Measurements from ENCODE around the gene FRMD4A.
A peak's percentile ranks its signal among the peaks of the same experiment; 100 is the strongest.

FRMD4A gene

DNA sequence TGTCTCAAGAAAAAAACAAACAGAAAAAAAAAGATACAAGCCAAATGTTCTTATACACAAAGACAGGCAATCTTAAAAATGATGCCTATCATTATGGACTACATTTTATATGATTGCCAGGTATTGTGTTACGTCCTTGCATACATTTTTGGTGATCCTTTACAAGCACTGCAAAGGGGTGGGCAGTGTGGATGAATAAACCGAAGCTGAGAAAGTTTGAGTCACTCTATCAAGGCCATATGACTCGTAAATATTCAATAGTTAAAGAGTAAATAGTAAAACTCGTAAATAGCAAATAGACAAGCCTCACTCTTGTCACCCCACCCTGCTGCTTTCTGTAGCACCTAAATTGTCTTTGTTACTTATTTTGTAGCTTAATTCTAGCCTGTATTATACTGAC is 326.2 kb downstream of the FRMD4A start:
- no peak for DNase-seq

DNA sequence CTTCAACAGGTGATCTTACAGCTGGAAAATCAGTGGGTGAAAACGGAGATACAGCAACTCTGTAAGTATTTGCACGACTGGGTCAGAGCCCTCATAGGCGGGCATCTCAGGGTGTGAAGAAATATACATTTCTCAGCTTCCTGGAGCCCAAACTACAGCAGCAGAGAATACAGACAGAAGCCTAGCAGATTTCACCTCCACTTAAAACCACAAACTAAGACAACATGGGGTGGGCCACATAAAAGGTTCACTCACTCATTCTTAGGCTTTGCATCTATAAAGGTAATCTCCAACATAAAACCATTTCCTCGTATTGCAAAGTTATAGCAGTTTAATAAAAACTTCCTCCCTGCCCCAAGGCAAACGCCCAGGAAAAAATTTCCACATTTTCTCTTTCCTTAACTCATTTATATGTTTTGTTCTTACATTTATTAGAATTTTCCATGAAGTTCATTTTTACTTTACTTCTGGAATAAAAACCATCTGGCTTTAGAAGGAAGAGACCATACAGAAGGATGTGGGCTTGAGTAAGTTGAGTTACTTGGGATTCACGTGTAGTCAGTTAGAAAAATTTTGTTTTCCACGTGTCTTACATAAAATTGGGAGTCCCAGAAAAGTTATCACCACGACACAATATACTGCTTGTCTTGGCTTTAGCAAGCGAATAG is 327.1 kb downstream of the FRMD4A start:
- no peak for DNase-seq

DNA sequence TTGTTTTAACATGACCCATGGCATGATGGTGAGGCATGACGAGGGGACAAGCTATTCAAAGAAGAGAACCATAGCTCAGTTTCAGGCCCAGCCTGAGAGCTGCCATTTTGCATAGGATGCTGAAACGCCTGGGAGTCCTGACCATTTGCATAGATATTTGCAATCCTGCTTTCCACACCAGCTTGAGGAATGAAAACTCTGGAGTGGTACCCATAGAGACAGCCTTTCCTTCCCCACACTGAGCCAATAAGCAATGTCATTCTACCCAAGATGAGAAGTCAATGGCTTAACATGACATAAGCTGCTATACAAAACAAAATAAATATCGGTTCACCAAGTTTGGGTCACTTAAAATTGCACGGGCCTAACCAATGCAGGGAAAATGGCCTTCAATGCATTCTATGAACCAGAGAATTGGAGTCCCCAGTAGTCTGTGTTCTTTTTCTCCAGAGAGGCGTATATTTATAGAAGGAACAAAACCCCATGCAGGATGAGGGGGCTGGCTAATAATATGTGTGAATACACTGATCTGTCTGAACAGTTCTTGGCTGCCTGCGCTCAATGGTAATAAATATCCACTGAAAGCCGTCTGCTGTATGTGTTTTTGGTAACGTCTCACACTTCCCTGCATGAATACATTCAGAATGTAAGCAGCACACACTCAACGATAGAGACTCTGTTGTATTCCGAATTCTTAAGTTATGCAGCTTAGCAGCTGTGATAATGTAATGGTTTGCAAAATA is 329.3 kb downstream of the FRMD4A start:
- DNase-seq = peak; percentile 46

DNA sequence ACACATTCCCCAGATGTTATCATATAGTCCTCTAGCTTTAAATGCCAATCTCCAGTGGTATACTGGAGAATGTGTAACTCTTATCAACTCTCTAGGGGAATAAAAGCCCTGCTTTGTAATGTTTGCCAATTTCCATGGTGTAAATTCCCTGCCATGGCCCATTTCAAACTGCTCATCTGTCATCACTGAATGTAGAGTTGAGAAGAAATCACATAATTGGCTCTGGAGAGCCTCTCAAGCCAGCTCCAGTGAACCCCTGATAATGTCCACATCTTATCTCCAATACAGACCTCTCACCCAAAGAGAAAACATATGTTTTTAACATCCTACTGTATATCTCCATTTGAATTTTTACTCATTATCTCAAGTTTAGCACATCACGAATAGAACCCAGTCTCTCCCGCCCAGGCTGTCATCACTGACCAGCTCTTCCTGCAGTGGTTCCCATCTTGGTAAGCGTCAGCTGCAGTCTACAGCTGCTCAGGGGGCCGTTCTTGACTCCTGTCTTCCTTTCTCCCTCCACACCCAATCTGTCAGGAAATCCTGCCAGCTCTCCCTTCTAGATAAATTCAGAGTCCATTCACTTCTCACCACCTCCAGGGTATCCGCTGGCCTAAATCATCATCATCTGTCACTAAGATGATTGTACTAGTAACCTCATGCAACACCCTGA is 332.4 kb downstream of the FRMD4A start:
- DNase-seq = no peak

- no peak for DNase-seq
Measured at GRCh38 chr10:13997650-13998049, 333.1 kb downstream of the FRMD4A start.

DNA sequence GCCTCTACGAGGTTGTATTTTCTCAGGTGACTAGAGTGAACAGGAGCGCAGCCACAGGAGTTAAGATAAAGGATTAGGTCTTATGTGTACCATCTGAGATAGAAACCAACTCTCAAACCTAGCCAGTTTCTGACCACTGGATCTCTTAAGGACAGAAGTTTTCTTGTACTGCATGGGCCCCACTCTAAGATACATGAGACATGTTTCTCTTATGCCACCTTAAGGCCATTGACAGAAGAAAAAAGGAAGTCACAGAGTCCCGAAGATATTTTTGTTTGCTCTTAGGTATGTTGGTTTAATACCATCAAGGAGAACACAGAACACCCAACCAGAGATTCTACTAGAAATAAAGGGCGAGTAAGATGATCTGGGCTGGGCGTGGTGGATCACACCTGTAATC is 335.8 kb downstream of the FRMD4A start:
- DNase-seq = no peak

- peak; percentile 1 for DNase-seq
Measured at GRCh38 chr10:13993673-13994089, 337.0 kb downstream of the FRMD4A start.

- DNase-seq = no peak
Measured at GRCh38 chr10:13993169-13993568, 337.6 kb downstream of the FRMD4A start.

GRCh38 chr10:13991353-13991752 is 339.4 kb downstream of the FRMD4A start:
- DNase-seq = no peak

DNA sequence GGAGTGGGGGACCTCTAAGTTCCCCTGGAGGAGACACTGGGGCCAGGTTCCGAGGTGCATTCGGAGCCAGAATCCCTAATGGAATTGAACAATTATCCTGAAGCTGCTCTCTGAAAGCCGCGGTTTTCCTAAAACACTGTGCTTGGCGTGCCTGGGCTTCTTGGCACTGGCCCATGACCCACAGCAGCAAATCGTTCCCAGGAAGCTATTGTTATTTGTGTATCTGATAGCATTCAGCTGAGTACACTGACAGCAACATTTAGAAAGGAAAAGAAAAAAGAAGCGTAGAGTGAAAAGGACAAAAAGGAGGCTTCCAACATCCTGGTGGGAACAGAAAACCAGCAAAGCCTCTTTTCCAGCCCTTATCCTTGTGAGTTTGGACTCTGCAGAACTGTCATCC is 339.8 kb downstream of the FRMD4A start:
- DNase-seq = no peak

- DNase-seq = no peak
Measured at GRCh38 chr10:13990392-13990805, 340.3 kb downstream of the FRMD4A start.

GRCh38 chr10:13989616-13990015 is 341.1 kb downstream of the FRMD4A start:
- no peak for DNase-seq

DNA sequence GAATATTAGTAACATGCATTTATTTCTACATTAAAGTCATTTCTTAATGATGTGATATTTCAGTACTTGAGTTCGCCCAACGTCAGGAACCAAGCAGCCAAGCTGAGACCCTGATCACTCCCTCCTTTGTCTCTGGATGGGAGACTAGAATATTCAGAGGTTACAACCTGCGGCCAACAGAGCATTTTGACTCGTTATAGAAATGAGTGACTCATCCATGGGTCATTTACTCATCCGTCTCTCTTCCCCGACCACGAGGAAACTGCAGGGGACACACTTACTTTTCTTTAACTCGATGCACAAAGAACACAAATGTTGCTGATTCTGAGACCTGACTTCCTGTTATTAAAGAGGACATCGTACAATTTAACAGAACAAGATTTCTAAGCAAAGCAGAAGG is 343.3 kb downstream of the FRMD4A start:
- no peak for DNase-seq

DNA sequence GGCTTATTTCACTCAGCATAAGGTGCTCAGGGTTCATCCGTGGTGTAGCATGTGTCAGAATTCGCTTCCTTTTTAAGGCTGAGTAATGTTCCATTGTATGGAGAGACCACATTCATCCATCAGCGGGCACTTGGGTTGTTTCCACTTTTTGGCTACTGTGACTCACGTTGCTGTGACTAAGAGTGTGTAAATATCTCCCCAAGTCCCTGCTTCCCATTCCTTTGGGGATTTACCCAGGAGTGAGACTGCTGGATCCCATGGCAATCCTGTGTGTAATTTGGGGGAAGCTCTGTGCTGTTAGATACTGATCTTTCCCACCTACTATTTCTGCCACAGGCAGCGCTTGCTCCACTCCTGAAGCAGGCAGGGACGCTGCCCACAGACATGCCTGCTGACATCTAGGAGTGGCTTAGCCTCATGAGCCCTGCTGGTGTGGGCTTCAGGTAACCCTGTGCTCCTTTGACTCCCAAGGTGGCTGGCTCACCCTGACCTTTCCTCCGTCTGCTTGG is 346.0 kb downstream of the FRMD4A start:
- no peak for DNase-seq

DNA sequence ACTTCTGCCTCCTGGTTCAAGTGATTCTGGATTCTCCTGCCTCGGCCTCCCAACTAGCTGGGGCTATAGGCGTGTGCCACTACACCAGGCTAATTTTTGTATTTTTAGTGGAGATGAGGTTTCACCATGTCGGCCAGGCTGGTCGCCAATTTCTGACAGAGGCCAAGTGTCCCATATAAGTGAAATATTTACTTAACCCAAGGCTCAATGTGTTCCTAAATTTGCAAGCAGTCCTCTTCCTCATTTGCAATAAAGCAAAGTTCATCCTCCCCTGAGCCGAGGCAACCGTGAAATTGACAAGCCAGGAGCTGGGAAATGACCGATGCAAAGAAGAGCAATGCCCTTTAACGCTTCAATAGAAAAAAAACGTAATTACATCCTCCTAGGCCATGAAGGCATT is 347.7 kb downstream of the FRMD4A start:
- DNase-seq = no peak

DNA sequence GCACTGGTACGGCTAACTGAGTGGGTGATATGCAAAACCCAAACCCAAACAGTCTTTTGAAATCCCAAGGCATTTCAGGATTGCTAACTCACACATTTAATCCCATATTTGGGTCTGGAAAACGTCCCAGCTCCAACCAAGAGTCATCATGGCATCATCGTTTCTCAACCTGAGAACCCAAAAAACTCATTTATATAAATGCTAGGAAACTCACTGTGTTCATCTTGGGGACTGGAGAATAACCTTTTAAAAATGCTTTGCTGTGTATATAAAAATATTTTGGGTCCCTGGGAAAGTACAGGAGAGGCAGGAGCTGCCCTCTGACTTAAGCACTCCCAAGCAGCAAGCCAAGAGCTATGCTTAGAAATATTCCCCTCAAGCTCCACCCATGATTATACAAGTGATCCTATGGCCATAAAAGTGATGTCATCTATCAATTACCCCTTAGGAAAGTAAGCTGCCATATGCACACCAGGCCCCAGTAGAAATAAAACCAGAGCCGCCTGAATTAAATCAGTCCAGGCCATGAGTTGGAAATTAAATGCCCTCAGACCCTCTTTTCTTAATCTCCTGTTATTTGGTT is 352.1 kb downstream of the FRMD4A start:
- DNase-seq = no peak

- DNase-seq = no peak
Measured at GRCh38 chr10:13977861-13978532, 352.7 kb downstream of the FRMD4A start.

DNA sequence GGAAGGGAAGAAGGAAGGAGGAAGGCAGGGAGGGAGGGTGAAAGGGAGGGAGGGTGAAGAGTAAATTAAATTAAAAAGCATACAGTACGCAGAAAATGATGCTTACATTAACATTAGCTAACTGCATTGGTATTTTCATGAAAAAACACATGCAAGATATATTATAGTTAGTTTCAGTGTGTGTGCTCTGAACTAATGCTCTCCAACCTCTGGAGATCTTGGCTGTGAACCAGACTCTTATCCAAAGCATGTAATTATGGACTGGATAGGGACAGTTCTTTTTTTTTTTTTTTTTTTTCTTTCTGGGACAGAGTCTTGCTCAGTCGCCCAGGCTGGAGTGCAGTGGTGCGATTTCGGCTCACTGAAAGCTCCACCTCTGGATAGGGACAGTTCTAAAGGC is 357.0 kb downstream of the FRMD4A start:
- DNase-seq = no peak

DNA sequence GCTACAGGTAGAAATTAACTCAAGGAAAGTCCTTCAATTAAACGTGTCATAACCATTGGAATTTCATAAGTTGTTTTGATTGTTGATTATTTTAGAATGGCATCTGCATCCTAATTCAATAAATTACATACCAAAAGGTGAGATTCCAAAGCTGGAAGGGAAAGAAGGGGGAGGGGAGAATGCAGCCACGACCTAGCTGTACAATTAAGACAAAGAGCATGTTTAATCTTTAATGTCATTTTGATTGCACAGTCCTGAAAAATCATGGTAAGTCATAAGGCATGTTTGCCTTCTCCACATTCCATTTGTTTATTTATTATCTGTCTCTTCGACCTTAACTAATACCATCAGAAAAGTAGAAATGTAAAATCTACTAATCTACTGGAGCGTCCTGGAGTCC is 358.1 kb downstream of the FRMD4A start:
- DNase-seq = no peak

DNA sequence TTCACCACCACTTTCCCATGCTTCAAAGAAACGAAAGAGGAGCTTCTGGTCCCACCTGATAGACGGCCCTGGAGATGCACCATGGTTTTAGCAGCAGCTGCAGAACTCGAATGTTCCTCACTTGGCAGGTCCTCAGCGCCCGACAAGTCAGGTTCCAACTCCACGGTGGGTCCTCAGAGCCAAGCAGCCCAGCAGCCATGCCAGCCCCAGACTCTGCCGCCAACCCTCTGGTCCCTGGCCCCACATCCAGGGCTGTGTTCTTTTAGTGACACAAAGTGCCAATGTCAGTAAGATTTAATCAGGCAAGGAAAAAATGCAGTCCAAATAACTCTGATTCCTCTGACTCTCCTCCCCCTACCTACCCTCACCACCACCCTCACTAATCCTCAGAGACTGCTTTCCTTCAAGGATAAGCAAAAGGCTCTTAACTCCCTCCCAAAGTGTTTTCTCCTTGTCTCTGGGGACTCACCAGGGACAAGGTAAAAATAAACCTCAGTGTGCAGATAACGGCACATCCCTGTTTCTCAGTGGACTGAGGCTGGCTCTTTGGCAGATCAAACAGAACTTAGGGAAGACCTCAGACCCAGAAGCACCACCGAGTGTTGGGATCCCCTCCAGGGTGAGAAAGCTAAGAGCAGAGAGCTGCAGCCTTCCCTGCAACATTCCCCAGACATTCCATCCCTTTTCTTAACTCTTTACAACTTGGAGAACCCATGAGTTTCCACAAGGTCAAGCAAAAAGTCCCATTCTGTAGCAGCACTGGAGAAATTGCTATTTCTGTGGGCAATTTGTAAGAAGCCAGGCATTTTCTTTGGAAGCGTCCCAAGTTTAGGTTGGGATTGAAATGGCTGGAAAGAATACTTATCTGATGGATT is 358.9 kb downstream of the FRMD4A start:
- no peak for DNase-seq

GRCh38 chr10:13970957-13971353 is 359.8 kb downstream of the FRMD4A start:
- no peak for DNase-seq
